Limb (tissue), 2 donors: ENCODE results near the gene FYB1.

Experiments used
- DNase-seq, 2 donors: peaks; one replicate each; pipeline ENCODE4 v3.0.0-alpha.2; 2016; ENCODE audit errors: extremely low spot score in 2 of 2

FYB1 gene

DNA sequence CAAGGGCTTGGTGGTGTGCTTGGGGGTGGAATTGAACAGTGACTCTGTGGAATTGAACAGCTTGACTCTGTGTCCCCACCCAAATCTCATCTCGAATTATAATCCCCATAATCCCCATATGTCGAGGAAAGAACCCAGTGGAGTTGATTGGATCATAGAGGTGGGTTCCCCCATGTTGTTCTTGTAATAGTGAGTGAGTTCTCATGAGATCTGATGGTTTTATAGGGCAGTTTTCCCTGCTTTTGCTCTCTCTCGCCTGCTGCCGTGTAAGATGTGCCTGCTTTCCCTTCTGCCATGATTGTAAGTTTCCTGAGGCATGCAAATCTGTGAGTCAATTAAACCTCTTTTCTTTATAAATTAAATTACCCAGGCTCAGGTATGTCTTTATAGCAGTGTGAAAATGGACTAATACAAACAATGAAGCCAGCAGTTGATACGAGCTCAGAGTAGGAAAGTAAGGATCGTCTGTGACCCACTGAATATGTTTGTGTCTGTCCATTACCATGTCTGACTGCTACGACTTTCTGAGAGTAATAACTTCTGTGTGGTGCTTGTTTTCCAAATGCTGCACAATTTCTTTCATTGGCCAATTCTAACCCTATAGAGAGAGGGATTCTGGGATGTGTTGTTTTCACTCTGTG is 127.3 kb downstream of the FYB1 start:
- no peak for DNase-seq

DNA sequence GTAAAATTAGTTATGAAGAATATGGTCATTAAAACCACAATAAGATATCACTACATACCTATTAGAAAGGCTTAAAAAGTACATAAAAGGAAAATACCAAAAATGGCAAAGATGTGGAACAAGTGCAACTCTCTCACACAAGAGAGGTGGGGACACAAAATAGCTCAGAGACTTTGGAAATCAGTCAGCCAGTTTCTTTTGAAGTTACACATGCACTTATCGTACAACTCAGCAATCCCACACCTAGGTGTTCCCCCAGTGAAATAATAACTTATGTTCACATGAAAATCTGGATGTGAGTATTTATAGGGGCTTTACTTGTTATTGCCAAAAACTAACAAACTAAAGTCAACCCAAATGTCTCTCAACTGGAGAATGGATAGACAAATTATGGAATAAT is 135.4 kb downstream of the FYB1 start:
- no peak for DNase-seq

GRCh38 chr5:39082995-39083394 is 136.4 kb downstream of the FYB1 start:
- no peak for DNase-seq

DNA sequence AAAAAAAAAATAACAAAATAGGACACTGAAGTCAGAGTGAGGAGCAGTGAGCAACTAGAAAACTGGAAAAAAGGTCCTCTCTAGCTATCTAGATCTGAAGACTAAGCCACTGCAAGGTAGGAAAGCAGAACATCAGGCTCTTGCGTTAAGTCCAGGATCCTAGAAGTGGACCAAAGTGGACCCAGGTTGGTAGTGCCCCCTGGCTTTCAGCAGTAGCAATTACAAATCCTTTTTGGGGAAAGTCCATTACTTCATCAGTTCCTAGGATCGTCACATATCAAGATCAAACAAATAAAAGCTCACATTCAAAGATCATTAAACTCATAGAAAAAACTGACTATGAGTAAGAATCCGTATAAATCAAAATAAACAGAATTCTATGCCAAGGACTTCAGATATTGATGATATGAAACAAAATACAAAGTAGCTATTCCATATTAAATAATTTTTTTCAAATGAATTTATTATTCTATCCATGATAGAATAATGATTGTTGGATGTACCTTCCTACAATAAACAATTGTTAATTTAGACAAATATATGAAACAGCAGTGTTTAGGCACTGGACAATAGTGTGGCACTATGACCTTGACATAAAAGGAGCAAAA is 138.7 kb downstream of the FYB1 start:
- DNase-seq: no peak

DNA sequence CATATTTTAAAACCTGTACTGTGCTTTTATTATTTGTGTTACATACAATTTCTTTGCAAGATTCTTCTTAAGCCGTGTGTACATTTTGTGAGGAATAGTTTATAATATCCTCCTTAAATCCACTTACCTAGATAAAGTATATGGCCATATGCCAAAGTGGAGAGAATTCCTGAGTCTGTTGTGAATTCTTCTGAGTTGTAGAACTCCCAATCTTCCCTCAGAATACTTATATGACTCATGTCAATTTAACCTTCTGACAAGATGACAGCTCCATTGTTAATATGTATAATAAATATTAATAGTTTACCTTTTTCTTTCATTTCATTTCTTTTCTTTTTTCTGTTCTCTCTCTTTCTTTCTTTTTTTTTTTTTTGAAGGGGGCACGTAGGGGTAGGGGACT is 139.2 kb downstream of the FYB1 start:
- DNase-seq: no peak

DNA sequence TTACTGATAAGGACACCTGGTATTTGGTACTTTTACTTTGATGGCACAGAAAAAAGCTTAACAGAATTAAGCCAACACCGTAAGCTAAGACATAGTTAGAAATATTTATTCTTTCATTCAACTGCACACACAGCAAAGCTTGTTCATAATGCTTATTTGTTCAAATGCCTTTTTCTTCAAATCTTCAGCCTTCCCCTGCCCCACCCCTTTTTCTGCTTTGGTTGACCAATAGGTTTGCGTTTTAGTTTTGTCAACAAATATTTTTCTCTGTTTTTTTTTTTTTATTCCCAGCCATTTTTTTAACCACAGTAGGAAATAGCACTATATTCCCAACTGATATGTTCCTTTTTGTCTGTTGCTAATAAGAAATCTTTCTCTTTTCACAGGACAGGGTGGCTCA is 140.2 kb downstream of the FYB1 start:
- no peak for DNase-seq

DNA sequence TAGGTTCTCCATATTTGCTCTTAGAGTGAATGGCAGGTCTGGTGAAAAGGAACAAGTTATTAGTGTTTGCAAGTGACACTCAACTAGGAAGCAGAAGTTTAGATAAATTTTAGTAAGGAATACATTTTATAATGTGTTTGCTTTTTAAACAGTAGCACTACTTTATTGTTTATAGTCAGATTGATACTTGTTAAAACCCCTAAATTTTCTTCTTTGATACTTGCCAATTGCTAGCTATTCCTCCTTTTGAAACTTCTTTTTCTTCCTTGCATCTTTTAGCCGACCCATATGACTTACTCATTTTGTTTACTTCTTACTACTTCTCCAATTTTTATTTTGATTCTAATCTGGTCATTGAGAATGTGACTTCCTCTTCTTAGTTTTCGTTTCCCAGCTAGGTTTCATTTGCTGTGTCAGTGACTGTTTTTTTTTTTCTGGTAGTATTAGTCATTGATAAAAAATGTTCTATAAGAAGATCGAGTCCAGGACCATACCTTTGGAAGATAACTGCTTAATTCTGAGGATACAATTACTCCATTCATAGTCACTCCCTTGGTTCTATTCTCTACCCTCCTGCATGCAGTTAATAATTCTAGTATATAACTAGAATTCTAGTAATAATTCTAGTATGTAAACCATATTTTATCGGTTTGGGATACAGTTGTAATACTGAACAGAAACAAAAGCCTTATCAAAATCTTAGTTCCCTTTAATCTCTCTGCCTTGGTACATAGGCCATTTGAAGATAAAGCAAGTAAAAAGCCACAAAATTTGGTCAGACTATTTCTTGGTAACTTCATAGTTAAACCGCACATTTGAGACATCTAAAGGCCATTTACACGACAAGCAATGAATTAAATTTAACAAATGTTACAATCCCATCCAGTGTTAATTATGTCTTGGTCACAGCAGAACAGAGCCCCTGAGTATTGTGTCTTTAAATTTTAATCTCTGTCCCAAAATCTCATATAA is 142.3 kb downstream of the FYB1 start:
- no peak for DNase-seq

DNA sequence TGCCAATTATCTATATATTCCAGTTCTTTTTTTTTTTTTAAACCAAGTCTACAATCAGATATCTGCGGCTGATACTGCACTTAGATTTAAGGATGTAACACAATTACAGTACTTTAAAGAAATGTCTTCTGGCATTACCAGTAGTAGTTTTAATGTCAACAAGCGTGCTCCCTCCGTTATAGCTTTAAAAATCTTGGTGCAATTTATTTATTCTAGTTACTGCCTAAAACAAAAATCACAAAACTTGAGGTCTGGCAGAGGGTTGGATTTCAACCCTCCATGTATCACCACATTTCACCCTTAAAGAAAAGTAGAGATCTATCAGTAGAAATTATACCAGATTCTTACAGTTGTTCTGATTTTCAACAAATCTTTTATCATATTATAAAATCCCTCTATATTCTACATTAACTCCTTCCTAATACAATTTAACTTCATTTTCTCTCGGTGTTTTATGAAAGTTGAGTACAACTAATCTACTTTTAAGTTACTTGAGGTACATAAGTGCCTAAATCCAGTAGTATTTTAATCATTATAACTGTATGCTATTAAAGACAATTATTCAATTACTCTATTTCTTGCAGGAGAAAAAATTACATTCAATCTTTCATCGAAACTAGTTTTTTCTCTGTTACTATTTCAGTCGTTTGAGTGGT is 143.1 kb downstream of the FYB1 start:
- no peak for DNase-seq

DNA sequence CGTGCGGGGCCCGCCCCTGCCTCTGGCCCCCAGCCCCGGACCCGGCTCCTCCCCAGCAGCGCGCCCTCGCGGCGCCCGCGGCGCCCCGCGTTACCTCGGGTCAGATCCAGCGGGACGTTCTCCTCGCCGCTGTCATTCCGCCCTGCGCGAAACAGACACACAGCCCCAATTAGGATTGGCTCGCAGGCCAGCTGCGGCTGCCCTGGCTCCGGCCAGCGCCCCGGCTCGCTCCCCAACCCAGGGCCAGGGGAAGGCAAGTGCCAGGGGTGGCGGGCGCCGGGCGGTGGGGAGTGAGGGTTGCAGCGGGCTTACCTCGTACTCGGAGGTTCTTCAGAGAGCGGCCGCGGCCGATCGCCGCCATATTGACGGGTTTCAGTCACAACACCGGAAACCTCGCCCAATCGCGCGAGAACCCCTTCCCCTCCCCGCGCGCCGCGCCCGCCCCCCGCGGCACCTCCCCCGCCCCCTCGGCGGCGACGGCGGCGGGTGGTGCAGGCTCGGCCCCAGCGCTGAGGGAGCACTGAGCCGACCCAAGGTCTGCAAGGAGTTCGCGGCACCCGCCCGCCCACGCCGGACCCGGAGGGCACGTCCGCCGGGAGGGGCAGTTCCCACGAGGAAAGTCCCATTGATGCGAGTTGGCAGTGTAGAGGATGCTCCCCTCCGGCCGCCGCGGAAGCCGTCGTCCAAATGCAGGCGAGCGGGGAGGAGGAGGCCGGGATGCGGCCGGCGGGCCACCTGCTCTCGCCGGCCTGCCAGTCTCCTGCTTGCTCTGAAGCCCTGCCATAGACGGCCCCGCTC is 145.1 kb downstream of the FYB1 start, which contains the start of gene RICTOR:
Gene RICTOR (minus strand): TSS at position 383 of the 798 bp plus-strand sequence. CDS start 22 bp downstream, at position 361.
- DNase-seq: peak; percentile 89 to 96

- no peak for DNase-seq
These were observed 145.7 kb downstream of the FYB1 start for GRCh38 chr5:39073767-39074016.

GRCh38 chr5:39072925-39073766 is 146.2 kb downstream of the FYB1 start:
- no peak for DNase-seq

- DNase-seq: no peak
These were observed 151.3 kb downstream of the FYB1 start for GRCh38 chr5:39068099-39068498.

- DNase-seq: no peak
These were observed 154.9 kb downstream of the FYB1 start for GRCh38 chr5:39064450-39064849.

- DNase-seq: no peak
These were observed 156.3 kb downstream of the FYB1 start for GRCh38 chr5:39063037-39063436.

DNA sequence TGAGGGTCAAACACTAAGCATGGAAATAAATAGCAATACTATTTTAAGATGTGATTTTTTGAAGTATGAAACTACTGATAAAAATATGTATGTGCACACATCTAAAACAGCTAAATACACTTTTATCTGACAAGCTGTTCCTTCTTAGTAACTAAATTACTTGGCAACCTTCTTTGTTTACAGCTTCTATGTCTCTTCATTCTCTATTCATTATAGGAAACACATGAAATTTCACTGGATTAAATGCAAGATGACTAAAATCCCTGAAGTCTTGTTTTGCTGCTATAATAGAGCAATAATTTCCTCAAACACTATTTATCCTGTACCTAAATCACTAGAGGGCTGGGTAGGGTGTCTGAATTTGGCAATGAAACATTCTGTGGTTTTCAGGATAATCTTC is 156.8 kb downstream of the FYB1 start:
- DNase-seq: no peak

GRCh38 chr5:39062104-39062503 is 157.3 kb downstream of the FYB1 start:
- no peak for DNase-seq

- no peak for DNase-seq
These were observed 160.3 kb downstream of the FYB1 start for GRCh38 chr5:39059064-39059463.

DNA sequence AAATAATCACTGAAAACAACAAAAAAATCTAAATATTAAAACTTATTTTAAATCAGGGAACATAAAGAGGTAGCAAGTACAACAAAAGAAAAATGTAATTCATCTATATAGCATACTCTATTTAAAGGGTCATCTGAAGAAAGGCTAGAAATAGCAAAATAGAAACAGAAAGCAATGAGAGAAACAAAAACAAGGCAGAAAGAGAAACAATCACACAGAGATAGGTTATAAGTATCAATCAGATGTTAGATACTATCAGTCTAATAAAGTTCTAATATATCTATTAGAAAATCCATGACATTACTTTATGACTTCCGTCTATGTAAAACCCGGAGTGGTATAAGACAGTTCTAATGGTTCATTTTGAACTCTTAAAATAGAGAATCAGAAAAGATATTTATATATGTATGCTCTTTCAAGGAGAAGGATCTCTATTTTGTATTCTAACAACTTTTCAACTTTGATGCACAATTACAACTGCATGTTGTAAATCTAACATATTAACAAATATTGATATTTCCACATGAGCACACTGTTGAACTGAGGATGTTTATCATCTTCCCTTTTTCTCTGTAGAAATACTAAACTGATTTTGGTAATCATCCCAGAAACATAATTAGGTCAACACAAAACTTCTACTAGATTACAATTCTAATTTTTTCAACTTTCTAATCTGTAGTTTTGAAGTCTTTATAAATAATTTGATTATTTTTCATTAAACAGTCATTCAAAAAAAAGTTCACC is 161.0 kb downstream of the FYB1 start:
- no peak for DNase-seq

- no peak for DNase-seq
These were observed 161.6 kb downstream of the FYB1 start for GRCh38 chr5:39057734-39058133.
